ENCODE data around the gene ACKR4. TPM values are rescaled to one million over a fixed set of nuclear protein-coding genes. Genes with fewer than 3 reads are reported as not detected.

Gene ACKR4
- total and polyA plus RNA-seq, 9 of the 15 experiments (the other 6 are each of a cell fraction or from before 2014, with no cell fraction given), result 0.04 to 0.06 TPM; not detected in 7

DNA sequence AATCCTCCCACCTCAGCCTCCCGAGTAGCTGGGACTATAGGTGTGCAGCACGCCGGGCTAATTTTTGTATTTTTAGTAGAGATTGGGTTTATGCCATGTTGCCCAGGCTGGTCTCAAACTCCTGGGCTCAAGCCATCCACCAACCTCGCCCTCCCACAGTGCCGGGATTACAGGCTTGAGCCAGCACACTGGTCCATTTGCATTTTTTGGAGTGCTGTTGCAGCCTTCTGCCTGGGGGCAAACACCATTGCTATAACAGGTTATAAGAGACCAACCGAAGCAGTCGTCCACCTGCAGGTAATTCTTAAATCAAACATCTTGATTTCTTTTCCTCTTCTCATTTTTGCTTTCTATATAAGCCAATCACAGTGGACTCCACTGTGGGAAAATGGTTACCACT is 27.7 kb downstream of the ACKR4 start (continued):
- TF ChIP-seq, protein P1, sequence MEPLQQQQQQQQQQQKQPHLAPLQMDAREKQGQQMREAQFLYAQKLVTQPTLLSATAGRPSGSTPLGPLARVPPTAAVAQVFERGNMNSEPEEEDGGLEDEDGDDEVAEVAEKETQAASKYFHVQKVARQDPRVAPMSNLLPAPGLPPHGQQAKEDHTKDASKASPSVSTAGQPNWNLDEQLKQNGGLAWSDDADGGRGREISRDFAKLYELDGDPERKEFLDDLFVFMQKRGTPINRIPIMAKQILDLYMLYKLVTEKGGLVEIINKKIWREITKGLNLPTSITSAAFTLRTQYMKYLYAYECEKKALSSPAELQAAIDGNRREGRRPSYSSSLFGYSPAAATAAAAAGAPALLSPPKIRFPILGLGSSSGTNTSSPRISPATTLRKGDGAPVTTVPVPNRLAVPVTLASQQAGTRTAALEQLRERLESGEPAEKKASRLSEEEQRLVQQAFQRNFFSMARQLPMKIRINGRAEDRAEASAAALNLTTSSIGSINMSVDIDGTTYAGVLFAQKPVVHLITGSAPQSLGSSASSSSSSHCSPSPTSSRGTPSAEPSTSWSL (CRISPR knock-in tag; IDR thresholded peaks at IDR 0.05; ENCODE audit: borderline replicate concordance), result no peak

DNA sequence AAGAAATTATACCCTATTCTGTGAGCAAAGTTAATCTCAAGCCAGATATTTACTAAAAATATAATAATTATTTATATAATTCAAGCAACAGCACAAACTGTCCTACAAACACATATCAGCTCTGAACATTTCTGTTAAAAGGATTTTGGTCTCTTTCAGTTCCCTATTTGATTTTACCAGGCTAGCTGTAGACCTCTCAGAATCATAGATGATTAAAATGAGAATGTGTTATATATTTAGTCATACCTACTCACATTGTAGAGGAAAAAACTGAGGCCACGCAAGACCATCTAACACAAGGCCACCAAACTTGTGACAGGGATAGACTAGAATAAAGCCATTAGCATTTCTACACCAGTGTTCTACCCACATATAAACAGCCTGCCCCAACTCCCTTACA is 28.5 kb downstream of the ACKR4 start:
- Histone ChIP-seq H3K79me2 (ENCODE audit: control insufficient read depth, insufficient read depth, low read length) (no peaks in the 10 kb centered on the region), H3K36me3 (ENCODE audit: control insufficient read depth, insufficient read depth, low read length) (no peaks in the 10 kb centered on the region), H3K4me2 (ENCODE audit: insufficient read depth, low read length) (no peak overlapping the region), H3K9me3 (replicated peaks; ENCODE audit: control insufficient read depth, insufficient read depth, low read depth, low read length) (no peaks in the 10 kb centered on the region), H2AFZ (ENCODE audit: low read depth, low read length) (no peak overlapping the region), H3K27ac (ENCODE audit: extremely low read depth, low read depth, low read length) (no peak overlapping the region), H4K20me1 (replicated peaks; ENCODE audit: control insufficient read depth, insufficient read depth, low read length) (no peaks in the 10 kb centered on the region), H3K9ac (ENCODE audit: insufficient read depth in 1 of 2, low read depth in 2 of 2, low read length in 2 of 2) (no peak overlapping the region), H3K9me1 (ENCODE audit: control insufficient read depth, insufficient read depth, low read length) (no peaks in the 10 kb centered on the region), H3K27me3 (ENCODE audit: control insufficient read depth in 2 of 2, insufficient read depth in 2 of 2, low read length in 2 of 2) (no peaks in the 10 kb centered on the region), H3K4me3 (no peak overlapping the region), H3K4me1 (replicated peaks in 1 of 2; ENCODE audit: control insufficient read depth in 2 of 2, insufficient read depth in 2 of 2, low read length in 2 of 2) (no peaks in the 10 kb centered on the region)
- in situ Hi-C loops (cut with MboI), result no loop called here
- whole genome bisulfite sequencing (ENCODE audit: insufficient coverage, low coverage, missing lambda C conversion rate), result 88% methylated on average over 1 of the region's 1 CpG
- TF ChIP-seq SRSF7 (optimal IDR thresholded peaks at IDR 0.05; ENCODE audit: low read depth, low read length), result no peak
- no peak for TF ChIP-seq ZNF41 (CRISPR knock-in tag; conservative IDR thresholded peaks at IDR 0.05)
- no peak for TF ChIP-seq GTF2F1 (IDR thresholded peaks at IDR 0.05; ENCODE audit: low read depth, low read length)
- TF ChIP-seq ZNF586 (CRISPR knock-in tag; conservative IDR thresholded peaks at IDR 0.05), result no peak
- TF ChIP-seq, protein P2, sequence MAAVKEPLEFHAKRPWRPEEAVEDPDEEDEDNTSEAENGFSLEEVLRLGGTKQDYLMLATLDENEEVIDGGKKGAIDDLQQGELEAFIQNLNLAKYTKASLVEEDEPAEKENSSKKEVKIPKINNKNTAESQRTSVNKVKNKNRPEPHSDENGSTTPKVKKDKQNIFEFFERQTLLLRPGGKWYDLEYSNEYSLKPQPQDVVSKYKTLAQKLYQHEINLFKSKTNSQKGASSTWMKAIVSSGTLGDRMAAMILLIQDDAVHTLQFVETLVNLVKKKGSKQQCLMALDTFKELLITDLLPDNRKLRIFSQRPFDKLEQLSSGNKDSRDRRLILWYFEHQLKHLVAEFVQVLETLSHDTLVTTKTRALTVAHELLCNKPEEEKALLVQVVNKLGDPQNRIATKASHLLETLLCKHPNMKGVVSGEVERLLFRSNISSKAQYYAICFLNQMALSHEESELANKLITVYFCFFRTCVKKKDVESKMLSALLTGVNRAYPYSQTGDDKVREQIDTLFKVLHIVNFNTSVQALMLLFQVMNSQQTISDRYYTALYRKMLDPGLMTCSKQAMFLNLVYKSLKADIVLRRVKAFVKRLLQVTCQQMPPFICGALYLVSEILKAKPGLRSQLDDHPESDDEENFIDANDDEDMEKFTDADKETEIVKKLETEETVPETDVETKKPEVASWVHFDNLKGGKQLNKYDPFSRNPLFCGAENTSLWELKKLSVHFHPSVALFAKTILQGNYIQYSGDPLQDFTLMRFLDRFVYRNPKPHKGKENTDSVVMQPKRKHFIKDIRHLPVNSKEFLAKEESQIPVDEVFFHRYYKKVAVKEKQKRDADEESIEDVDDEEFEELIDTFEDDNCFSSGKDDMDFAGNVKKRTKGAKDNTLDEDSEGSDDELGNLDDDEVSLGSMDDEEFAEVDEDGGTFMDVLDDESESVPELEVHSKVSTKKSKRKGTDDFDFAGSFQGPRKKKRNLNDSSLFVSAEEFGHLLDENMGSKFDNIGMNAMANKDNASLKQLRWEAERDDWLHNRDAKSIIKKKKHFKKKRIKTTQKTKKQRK (IDR thresholded peaks at IDR 0.05; ENCODE audit: borderline replicate concordance, low read depth, low read length), result no peak
- no peak for TF ChIP-seq ZNF76 (CRISPR knock-in tag; IDR thresholded peaks at IDR 0.05; ENCODE audit: borderline replicate concordance)
- no peak for TF ChIP-seq DMBX1 (CRISPR knock-in tag; IDR thresholded peaks at IDR 0.05; ENCODE audit: borderline replicate concordance)
- TF ChIP-seq JUNB (CRISPR knock-in tag; conservative IDR thresholded peaks at IDR 0.05), result no peak
- no peak for FAIRE-seq
- intact Hi-C loops (cut with micrococcal nuclease), result no loop called here
- BruUV-seq (replicated peaks), result no TSS peak
- no peak for DNase-seq (ENCODE audit: extremely low read depth in 1 of 4, low spot score in 3 of 4)
- no peak for ATAC-seq
- CTCF ChIA-PET (ENCODE audit: low intra/inter-chr PET ratio), result no interaction called here
- POLR2A ChIA-PET, result interaction anchor here (0.6 kb wide), 1 partner anchor 220 kb away, joined by 3 read pairs; no protein-coding TSS in a partner anchor

Measured in K562 (cell line).